ENCODE results near the gene CR1.

DNA sequence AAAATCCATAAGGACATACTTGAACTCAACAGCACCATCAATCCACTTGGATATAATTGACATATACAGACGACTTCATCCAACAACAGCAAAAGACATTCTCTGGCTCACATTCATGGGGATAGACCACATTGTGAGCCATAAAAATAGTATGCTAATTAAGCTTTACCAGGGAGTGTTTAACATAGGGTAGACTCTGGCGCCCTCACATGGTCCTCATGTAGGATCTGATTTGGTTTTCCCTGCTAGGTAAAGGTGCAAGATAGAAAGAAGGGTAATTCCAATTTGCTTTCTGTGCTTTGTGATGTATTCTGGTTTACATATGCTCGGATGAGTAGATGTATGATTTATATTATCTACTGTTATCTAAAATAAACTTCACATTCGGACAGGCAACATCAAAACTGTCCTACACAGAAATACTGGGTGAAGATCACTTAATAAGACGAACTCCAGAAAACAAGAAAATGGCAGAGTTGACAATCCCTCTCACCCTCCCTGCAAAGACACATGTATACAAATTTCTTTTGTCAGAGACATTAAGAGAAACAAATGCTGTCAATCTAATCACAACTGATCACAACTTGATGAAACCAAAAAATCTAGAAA is 176.7 kb downstream of the CR1 start:
- TF ChIP-seq, protein P1, sequence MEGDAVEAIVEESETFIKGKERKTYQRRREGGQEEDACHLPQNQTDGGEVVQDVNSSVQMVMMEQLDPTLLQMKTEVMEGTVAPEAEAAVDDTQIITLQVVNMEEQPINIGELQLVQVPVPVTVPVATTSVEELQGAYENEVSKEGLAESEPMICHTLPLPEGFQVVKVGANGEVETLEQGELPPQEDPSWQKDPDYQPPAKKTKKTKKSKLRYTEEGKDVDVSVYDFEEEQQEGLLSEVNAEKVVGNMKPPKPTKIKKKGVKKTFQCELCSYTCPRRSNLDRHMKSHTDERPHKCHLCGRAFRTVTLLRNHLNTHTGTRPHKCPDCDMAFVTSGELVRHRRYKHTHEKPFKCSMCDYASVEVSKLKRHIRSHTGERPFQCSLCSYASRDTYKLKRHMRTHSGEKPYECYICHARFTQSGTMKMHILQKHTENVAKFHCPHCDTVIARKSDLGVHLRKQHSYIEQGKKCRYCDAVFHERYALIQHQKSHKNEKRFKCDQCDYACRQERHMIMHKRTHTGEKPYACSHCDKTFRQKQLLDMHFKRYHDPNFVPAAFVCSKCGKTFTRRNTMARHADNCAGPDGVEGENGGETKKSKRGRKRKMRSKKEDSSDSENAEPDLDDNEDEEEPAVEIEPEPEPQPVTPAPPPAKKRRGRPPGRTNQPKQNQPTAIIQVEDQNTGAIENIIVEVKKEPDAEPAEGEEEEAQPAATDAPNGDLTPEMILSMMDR (IDR thresholded peaks at IDR 0.05), result no peak
- no peak for TF ChIP-seq POLR2A (IDR thresholded peaks at IDR 0.05)
- no peak for TF ChIP-seq EP300 (IDR thresholded peaks at IDR 0.05)

Data from ovary (tissue), 3 donors.